22Rv1 (cell line): Measurements from ENCODE around the gene SPINK2.
A peak's percentile ranks its signal among the peaks of the same experiment; 100 is the strongest.

Source experiments
- H3K27ac ChIP-seq: fragments of 450-650 bp; 2 replicates; pipeline ENCODE4 v1.5.1; 2017
- ZFX ChIP-seq: fragments of 450-650 bp; IDR thresholded peaks from 2 replicates; pipeline ENCODE4 v1.6.1; 2017; ENCODE audit warnings: antibody characterized with exemption, borderline replicate concordance
- TF ChIP-seq, protein P1 (sequence below): fragments of 450-650 bp; IDR thresholded peaks from 2 replicates; pipeline ENCODE4 v1.5.1; 2017; ENCODE audit warnings: mild to moderate bottlenecking

Gene SPINK2

GRCh38 chr4:56764775-56765174 is 56.7 kb downstream of the SPINK2 start:
- no peak overlapping the region for H3K27ac ChIP-seq
- no peak for TF ChIP-seq ZFX
- TF ChIP-seq, protein P1, sequence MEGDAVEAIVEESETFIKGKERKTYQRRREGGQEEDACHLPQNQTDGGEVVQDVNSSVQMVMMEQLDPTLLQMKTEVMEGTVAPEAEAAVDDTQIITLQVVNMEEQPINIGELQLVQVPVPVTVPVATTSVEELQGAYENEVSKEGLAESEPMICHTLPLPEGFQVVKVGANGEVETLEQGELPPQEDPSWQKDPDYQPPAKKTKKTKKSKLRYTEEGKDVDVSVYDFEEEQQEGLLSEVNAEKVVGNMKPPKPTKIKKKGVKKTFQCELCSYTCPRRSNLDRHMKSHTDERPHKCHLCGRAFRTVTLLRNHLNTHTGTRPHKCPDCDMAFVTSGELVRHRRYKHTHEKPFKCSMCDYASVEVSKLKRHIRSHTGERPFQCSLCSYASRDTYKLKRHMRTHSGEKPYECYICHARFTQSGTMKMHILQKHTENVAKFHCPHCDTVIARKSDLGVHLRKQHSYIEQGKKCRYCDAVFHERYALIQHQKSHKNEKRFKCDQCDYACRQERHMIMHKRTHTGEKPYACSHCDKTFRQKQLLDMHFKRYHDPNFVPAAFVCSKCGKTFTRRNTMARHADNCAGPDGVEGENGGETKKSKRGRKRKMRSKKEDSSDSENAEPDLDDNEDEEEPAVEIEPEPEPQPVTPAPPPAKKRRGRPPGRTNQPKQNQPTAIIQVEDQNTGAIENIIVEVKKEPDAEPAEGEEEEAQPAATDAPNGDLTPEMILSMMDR, result no peak

DNA sequence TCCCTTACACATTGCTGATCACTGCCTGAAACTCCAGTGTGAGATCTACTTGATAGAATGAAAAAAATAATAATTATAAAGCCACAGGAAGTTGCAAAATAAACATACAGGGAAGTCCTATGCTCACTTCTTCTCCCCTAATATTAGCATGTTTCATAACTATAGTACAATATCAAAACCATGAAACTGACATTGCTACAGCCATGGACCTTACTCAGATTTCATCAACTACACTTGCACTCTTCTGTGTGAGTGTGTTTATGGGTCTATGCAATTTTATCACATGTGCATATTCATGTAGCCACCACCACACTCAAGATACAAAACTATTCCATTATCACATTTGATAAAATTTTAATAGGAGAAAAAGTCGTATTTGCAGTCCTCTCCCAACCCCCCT is 57.3 kb downstream of the SPINK2 start:
- no peak overlapping the region for H3K27ac ChIP-seq
- no peak for TF ChIP-seq ZFX
- TF ChIP-seq, protein P1, result no peak

GRCh38 chr4:56762484-56763250 is 58.8 kb downstream of the SPINK2 start:
- no peak overlapping the region for H3K27ac ChIP-seq
- TF ChIP-seq, protein P1, result peak; percentile 14; the same call in 1 of the 2 replicates
- no peak for TF ChIP-seq ZFX

GRCh38 chr4:56760183-56760582 is 61.3 kb downstream of the SPINK2 start:
- no peak for TF ChIP-seq ZFX
- TF ChIP-seq, protein P1, result no peak
- H3K27ac ChIP-seq, result no peak overlapping the region
